ENCODE data around the gene TEX22. TPM values are rescaled to one million over a fixed set of nuclear protein-coding genes. Genes with fewer than 3 reads are reported as not detected.

Gene TEX22
- total and polyA plus RNA-seq, 2 experiments from 2014 or later = 0.21 TPM

DNA sequence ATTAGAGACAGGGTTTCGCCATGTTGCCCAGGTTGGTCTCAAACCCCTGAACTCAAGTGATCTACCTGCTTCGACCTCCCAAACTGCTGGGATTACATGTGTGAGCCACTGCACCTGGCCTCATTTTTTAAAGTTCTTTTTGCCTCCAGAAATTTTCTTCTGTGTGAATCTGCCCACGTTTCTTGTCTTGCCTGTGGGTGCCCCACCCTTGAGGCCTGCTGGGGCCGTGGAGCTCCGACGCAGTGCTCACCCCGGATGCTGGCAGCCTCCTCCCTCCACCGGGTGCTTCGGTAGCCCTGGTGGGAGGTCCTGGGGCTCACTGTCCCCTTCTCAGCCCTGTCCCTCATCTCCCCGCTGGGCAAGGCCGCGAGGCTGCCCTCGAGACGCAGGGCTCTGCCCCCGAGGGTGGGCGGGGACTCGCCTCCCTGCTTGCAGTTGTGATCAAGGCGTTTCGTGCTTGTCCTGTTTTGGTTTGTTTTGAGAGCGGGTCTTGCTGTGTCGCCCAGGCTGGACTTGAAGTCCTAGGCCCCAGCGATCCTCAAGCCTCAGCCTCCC is 56.8 kb downstream of the TEX22 start (continued):
- TF ChIP-seq, protein P1, sequence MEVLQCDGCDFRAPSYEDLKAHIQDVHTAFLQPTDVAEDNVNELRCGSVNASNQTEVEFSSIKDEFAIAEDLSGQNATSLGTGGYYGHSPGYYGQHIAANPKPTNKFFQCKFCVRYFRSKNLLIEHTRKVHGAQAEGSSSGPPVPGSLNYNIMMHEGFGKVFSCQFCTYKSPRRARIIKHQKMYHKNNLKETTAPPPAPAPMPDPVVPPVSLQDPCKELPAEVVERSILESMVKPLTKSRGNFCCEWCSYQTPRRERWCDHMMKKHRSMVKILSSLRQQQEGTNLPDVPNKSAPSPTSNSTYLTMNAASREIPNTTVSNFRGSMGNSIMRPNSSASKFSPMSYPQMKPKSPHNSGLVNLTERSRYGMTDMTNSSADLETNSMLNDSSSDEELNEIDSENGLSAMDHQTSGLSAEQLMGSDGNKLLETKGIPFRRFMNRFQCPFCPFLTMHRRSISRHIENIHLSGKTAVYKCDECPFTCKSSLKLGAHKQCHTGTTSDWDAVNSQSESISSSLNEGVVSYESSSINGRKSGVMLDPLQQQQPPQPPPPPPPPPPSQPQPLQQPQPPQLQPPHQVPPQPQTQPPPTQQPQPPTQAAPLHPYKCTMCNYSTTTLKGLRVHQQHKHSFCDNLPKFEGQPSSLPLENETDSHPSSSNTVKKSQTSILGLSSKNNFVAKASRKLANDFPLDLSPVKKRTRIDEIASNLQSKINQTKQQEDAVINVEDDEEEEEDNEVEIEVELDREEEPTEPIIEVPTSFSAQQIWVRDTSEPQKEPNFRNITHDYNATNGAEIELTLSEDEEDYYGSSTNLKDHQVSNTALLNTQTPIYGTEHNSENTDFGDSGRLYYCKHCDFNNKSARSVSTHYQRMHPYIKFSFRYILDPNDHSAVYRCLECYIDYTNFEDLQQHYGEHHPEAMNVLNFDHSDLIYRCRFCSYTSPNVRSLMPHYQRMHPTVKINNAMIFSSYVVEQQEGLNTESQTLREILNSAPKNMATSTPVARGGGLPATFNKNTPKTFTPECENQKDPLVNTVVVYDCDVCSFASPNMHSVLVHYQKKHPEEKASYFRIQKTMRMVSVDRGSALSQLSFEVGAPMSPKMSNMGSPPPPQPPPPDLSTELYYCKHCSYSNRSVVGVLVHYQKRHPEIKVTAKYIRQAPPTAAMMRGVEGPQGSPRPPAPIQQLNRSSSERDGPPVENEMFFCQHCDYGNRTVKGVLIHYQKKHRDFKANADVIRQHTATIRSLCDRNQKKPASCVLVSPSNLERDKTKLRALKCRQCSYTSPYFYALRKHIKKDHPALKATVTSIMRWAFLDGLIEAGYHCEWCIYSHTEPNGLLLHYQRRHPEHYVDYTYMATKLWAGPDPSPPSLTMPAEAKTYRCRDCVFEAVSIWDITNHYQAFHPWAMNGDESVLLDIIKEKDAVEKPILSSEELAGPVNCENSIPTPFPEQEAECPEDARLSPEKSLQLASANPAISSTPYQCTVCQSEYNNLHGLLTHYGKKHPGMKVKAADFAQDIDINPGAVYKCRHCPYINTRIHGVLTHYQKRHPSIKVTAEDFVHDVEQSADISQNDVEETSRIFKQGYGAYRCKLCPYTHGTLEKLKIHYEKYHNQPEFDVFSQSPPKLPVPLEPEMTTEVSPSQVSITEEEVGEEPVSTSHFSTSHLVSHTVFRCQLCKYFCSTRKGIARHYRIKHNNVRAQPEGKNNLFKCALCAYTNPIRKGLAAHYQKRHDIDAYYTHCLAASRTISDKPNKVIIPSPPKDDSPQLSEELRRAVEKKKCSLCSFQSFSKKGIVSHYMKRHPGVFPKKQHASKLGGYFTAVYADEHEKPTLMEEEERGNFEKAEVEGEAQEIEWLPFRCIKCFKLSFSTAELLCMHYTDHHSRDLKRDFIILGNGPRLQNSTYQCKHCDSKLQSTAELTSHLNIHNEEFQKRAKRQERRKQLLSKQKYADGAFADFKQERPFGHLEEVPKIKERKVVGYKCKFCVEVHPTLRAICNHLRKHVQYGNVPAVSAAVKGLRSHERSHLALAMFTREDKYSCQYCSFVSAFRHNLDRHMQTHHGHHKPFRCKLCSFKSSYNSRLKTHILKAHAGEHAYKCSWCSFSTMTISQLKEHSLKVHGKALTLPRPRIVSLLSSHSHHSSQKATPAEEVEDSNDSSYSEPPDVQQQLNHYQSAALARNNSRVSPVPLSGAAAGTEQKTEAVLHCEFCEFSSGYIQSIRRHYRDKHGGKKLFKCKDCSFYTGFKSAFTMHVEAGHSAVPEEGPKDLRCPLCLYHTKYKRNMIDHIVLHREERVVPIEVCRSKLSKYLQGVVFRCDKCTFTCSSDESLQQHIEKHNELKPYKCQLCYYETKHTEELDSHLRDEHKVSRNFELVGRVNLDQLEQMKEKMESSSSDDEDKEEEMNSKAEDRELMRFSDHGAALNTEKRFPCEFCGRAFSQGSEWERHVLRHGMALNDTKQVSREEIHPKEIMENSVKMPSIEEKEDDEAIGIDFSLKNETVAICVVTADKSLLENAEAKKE (CRISPR knock-in tag; IDR thresholded peaks at IDR 0.05) = no peak
- TF ChIP-seq, protein P2, sequence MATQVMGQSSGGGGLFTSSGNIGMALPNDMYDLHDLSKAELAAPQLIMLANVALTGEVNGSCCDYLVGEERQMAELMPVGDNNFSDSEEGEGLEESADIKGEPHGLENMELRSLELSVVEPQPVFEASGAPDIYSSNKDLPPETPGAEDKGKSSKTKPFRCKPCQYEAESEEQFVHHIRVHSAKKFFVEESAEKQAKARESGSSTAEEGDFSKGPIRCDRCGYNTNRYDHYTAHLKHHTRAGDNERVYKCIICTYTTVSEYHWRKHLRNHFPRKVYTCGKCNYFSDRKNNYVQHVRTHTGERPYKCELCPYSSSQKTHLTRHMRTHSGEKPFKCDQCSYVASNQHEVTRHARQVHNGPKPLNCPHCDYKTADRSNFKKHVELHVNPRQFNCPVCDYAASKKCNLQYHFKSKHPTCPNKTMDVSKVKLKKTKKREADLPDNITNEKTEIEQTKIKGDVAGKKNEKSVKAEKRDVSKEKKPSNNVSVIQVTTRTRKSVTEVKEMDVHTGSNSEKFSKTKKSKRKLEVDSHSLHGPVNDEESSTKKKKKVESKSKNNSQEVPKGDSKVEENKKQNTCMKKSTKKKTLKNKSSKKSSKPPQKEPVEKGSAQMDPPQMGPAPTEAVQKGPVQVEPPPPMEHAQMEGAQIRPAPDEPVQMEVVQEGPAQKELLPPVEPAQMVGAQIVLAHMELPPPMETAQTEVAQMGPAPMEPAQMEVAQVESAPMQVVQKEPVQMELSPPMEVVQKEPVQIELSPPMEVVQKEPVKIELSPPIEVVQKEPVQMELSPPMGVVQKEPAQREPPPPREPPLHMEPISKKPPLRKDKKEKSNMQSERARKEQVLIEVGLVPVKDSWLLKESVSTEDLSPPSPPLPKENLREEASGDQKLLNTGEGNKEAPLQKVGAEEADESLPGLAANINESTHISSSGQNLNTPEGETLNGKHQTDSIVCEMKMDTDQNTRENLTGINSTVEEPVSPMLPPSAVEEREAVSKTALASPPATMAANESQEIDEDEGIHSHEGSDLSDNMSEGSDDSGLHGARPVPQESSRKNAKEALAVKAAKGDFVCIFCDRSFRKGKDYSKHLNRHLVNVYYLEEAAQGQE (IDR thresholded peaks at IDR 0.05; ENCODE audit: unreplicated experiment) = no peak
- TF ChIP-seq NANOG (IDR thresholded peaks at IDR 0.05; ENCODE audit: borderline replicate concordance) = no peak
- TF ChIP-seq JUNB (IDR thresholded peaks at IDR 0.05; ENCODE audit: unreplicated experiment) = no peak
